Omental fat pad (tissue), 4 donors: Measurements from ENCODE around the gene MFNG. TPM values are rescaled to one million over a fixed set of nuclear protein-coding genes. Genes with fewer than 3 reads are reported as not detected.
"Not testable (repeated sequence)": the region's sequence is repeated elsewhere in the genome, so short reads cannot be mapped to it uniquely, and the experiment has no call there.

Experiments used
- ATAC-seq: fragments of 150-250 bp; one replicate; pipeline ENCODE4 v1.9.1; 2016; ENCODE audit warnings: mild to moderate bottlenecking, moderate library complexity; ENCODE audit not compliant: low FRiP score
- DNase-seq: peaks from one replicate; pipeline ENCODE4 v3.0.0-alpha.2; 2019; ENCODE audit warnings: low spot score
- total RNA-seq, 4 donors: library from RNA; depleted of rRNA; stranded (reverse); fragments of >200 nt; gene quantifications; one replicate each; pipeline ENCODE4 v1.1.0, GENCODE V29; 2016
- TF ChIP-seq, protein P1 (sequence below), 3 donors: fragments of 450-650 bp; IDR thresholded peaks; one replicate each; pipeline ENCODE4 v1.5.1; 2016 to 2017; ENCODE audit warnings: antibody characterized with exemption in 3 of 3, mild to moderate bottlenecking in 3 of 3, moderate library complexity in 2 of 3

MFNG gene
- total RNA-seq, 4 donors from 2014 or later = 16.0 to 64.2 (median 35.7) TPM

DNA sequence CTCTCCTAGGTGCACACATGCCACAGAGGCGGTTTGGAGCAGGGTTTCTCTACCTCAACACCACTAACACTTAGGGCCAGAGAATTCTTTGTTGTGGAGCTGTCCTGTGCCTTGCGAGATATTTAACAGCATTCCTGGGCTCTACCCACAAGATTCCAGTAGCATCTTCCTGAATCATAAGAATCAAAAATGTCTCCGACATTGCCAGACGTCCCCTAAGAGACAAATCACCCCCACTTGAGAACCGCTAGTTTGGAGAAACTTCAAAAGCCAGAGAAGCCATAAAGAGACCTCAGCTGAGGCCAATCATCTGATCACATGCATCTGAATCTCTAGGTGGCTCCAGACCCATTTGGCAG, 16.1 kb downstream of the MFNG start:
- TF ChIP-seq, protein P1, sequence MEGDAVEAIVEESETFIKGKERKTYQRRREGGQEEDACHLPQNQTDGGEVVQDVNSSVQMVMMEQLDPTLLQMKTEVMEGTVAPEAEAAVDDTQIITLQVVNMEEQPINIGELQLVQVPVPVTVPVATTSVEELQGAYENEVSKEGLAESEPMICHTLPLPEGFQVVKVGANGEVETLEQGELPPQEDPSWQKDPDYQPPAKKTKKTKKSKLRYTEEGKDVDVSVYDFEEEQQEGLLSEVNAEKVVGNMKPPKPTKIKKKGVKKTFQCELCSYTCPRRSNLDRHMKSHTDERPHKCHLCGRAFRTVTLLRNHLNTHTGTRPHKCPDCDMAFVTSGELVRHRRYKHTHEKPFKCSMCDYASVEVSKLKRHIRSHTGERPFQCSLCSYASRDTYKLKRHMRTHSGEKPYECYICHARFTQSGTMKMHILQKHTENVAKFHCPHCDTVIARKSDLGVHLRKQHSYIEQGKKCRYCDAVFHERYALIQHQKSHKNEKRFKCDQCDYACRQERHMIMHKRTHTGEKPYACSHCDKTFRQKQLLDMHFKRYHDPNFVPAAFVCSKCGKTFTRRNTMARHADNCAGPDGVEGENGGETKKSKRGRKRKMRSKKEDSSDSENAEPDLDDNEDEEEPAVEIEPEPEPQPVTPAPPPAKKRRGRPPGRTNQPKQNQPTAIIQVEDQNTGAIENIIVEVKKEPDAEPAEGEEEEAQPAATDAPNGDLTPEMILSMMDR (IDR thresholded peaks at IDR 0.05) = no peak
- ATAC-seq (no peak), DNase-seq (no peak)

DNA sequence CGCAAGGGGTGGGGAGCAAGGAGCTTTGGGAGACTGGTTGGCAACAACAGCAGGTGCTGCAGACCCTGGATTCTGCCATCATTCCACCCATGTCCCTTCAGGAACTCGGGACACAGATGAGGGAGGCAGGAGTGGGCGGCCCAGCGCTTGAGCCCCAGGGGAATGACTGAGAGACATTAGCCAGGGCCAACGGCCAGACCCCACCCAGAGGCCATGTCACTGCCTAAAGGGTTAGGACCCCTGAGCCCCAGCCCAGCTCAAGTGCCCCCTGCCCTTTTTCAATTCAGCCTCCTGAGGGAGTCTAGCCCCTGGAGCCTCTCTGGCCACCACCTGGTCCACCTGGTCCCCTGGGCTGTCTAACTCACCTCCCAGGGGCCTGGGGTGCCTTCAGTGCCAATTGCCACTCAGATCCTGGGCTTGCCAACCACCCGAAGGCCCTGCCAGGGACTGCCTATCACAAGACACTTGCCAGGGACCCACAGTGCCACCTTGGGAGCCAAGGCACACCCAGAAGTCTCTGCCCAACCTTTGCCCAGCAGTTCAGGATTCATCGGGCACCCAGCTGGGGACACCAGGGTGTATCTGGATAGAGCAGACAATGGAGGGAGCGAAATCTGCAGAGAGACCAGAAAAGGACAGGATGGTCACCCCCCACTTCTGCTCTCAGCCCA, 16.6 kb downstream of the MFNG start:
- DNase-seq = no peak
- no peak for ATAC-seq
- TF ChIP-seq, protein P1 (IDR thresholded peaks at IDR 0.05) = no peak

DNA sequence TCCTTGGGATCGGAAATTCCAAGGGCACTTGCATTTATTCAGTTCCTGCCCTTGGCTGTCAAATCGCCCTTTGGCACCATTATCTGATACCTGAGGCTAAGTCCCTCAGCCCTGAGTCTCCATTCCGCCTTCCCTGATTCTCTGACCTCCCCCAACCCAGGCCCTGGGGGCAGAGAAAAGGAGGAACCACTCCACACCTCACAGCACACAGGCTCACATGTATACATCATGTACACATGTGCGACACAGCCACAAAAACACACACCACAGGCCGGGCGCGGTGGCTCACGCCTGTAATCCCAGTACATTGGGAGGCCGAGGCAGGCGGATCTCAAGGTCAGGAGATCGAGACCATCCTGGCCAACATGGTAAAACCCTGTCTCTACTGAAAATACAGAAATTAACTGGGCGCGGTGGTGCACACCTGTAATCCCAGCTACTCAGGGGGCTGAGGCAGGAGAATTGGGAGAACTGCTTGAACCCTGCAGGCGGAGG, 17.9 kb downstream of the MFNG start:
- ATAC-seq, DNase-seq: not testable (repeated sequence)

DNA sequence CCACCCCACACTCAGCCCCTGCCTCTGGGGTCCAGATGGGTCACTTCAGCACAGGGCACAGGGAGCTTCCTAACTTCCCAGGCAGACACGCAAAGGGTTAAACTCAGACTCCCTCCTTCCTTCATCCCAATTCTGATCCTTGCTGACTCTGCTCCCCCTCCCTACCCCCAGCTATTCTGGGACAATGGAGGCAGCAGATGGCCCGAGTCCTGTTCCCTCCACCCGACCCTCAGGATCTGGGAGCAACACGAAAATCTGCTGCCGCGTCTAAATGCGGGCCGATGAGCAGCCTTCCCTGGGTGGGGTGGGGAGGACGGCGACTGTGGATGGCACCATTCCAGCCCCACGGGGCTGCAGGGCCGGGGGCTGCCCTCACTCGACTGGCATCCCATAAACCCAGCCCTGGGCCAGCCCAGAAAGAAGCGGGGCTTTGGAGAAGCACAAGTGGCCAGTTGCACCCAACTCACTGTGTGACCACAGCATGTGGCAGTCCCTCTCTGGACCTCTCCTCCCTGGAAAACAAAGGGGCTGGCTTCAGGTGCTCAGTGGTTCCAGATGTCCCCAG, 18.7 kb downstream of the MFNG start:
- no peak for ATAC-seq
- TF ChIP-seq, protein P1 (IDR thresholded peaks at IDR 0.05) = no peak
- DNase-seq = no peak

DNA sequence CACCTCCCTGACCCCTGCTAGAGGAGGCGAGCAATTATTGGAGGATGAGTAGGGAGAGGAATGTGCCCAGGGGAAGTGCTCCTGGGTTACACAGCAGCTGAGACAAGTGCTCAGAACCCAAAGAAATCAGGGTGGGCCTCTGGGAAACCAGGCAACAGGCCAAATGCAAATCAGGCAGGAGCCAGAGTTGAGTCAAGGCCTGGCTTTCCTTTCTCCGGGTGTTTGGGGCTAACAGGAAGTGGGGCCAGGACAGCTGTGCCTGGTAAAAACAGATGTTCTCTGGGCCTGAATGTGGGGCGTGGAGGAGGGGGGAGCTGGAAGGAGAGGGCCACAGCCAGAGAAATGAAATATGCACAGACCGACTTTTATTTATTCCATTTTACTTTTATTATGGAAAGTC, 22.0 kb downstream of the MFNG start:
- no peak for DNase-seq
- TF ChIP-seq, protein P1 (IDR thresholded peaks at IDR 0.05) = no peak
- no peak for ATAC-seq

DNA sequence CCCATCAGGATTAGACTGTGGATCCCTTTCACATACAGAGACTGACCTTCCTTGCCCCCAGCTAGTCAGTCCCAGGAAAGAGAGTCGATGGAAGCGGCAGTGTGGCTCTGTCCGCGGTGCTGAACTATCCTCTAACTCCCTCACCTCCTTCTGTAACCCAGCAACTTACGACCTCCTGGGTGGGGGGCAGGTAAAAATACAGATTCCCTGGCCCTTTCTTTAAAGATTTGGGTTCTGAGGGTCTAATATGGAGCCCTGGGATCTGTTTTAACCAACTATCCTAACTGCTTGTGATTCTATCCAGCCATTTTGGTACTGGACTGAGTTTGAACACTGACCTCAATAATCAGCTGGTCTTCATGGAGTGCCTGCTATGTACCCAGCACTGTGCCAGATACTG, 23.2 kb downstream of the MFNG start:
- TF ChIP-seq, protein P1 (IDR thresholded peaks at IDR 0.05) = no peak
- DNase-seq (no peak), ATAC-seq (no peak)

DNA sequence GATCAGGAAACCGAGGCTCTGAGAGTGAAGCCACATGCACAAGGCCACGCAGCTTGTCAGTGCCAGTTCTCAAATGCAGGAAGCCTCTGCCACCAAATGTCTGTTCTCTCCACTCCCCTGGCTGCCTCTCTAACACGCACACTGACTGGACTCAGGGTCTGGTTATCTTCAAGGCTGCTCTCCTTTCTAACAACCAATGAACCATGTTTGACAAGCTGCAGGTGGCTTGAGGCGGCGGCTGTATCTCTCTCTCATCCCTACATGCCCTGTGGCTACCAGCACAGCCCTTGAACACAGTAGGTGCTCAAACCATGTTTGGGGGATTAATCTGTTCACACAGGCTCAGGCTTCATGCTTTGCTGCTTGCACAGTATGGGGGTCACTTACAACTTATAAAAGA, 23.7 kb downstream of the MFNG start:
- ATAC-seq (no peak), DNase-seq (no peak)
- TF ChIP-seq, protein P1 (IDR thresholded peaks at IDR 0.05) = no peak
